GM12878 (cell line): ENCODE results near the gene LIN54. TPM values are rescaled to one million over a fixed set of nuclear protein-coding genes. Genes with fewer than 3 reads are reported as not detected.

ENCODE experiments used
- ATAC-seq: fragments of 200-7000 bp; cut with Tn5 transposase; 3 replicates; pipeline ENCODE4 v1.9.1; 2020; ENCODE audit warnings: mild to moderate bottlenecking, moderate library complexity
- BruUV-seq: library from RNA; stranded (reverse); fragments of 400-500 nt; replicated peaks from 2 replicates; lab custom pipeline; 2021; lab: Mats Ljungman, UMichigan
- CTCF ChIA-PET: fragments of 300-600 bp; sonication (Branson Sonifier 250); formaldehyde crosslinking; extraction: SDS; loops from one replicate; lab custom pipeline; 2021; ENCODE audit warnings: inconsistent platforms; lab: Yijun Ruan, JAX
- POLR2A ChIA-PET: fragments of 350-600 bp; formaldehyde crosslinking; extraction: SDS; loops from one replicate; lab custom pipeline; 2021; ENCODE audit warnings: inconsistent platforms; lab: Charles Lee
- RAD21 ChIA-PET: fragments of 300-600 bp; sonication (Branson Sonifier 250); formaldehyde crosslinking; loops from one replicate; lab custom pipeline; 2023; ENCODE audit warnings: antibody characterized with exemption; ENCODE audit not compliant: unreplicated experiment; lab: Charles Lee
- SMC1A ChIA-PET: fragments of 300-600 bp; sonication (Branson Sonifier 250); formaldehyde crosslinking; loops from one replicate; lab custom pipeline; 2023; ENCODE audit not compliant: unreplicated experiment, uncharacterized antibody; lab: Charles Lee
- DNase-seq: peaks from one replicate; pipeline ENCODE4 v3.0.0-alpha.2; 2011; ENCODE audit warnings: low read depth, low spot score
- FAIRE-seq: peaks from 3 replicates; lab custom pipeline; 2011; peaks lifted over from hg19 to GRCh38; lab: Jason Lieb, UNC
- H2AFZ ChIP-seq: 2 replicates; pipeline ENCODE4 v1.6.0; 2011; ENCODE audit warnings: low read depth, low read length, control low read depth; ENCODE audit not compliant: control insufficient read depth
- H3K27ac ChIP-seq: 2 replicates; pipeline ENCODE4 v1.5.1; 2011; ENCODE audit warnings: control low read depth; ENCODE audit not compliant: control insufficient read depth, insufficient read depth
- H3K27me3 ChIP-seq, 2 experiments: replicated peaks in 1 of 2; 2 replicates each; pipeline versions ENCODE4 v1.6.0 to v1.6.1; 2011; ENCODE audit warnings: low read length in 1 of 2; ENCODE audit not compliant: control insufficient read depth in 2 of 2, insufficient read depth in 2 of 2
- H3K36me3 ChIP-seq, 2 experiments: 2 replicates each; pipeline ENCODE4 v1.5.1; 2011; ENCODE audit warnings: low read length in 1 of 2; ENCODE audit not compliant: control insufficient read depth in 2 of 2, insufficient read depth in 2 of 2
- H3K4me1 ChIP-seq: 2 replicates; pipeline ENCODE4 v1.6.1; 2011; ENCODE audit warnings: mild to moderate bottlenecking, low read length, moderate library complexity, mixed read lengths; ENCODE audit not compliant: control insufficient read depth, insufficient read depth
- H3K4me2 ChIP-seq: 2 replicates; pipeline ENCODE4 v1.6.0; 2011; ENCODE audit warnings: control low read depth; ENCODE audit not compliant: control insufficient read depth, insufficient read depth
- H3K4me3 ChIP-seq: fragments of 200-600 bp; sonication (generic); 2 replicates; pipeline ENCODE4 v1.5.1; 2016
- H3K79me2 ChIP-seq: 2 replicates; pipeline ENCODE4 v1.6.0; 2011; ENCODE audit warnings: low read length; ENCODE audit not compliant: control insufficient read depth, insufficient read depth
- H3K9ac ChIP-seq: 2 replicates; pipeline ENCODE4 v1.8.0; 2011; ENCODE audit warnings: low read length, control low read depth, mixed read lengths; ENCODE audit not compliant: control insufficient read depth, insufficient read depth
- H3K9me3 ChIP-seq: replicated peaks from 3 replicates; pipeline ENCODE4 v1.5.1; 2011; ENCODE audit warnings: mild to moderate bottlenecking, low read length; ENCODE audit not compliant: control insufficient read depth, insufficient read depth
- H4K20me1 ChIP-seq: 2 replicates; pipeline ENCODE4 v1.6.0; 2011; ENCODE audit not compliant: control insufficient read depth, insufficient read depth
- ETV6 ChIP-seq, 2 experiments: fragments of 450-650 bp in 1 of 2; IDR thresholded peaks in 1 of 2; conservative IDR thresholded peaks in 1 of 2; 2 replicates each; pipeline ENCODE4 v1.6.1; 2014; ENCODE audit warnings: antibody characterized with exemption in 1 of 2, borderline replicate concordance in 1 of 2, low read depth in 1 of 2, mild to moderate bottlenecking in 1 of 2, moderate library complexity in 1 of 2
- NFYB ChIP-seq: IDR thresholded peaks from 2 replicates; pipeline ENCODE4 v1.6.1; 2011; ENCODE audit warnings: low read depth, mild to moderate bottlenecking, low read length, improper control_type of control experiment, moderate library complexity; ENCODE audit not compliant: insufficient read depth
- ZBTB11 ChIP-seq: fragments of 450-650 bp; formaldehyde crosslinking; IDR thresholded peaks from 2 replicates; pipeline ENCODE4 v1.5.0; 2022; ENCODE audit warnings: mild to moderate bottlenecking, missing genetic modification characterization
- ZNF384 ChIP-seq: IDR thresholded peaks from 2 replicates; pipeline ENCODE4 v1.6.1; 2012; ENCODE audit warnings: low read depth, mild to moderate bottlenecking, low read length, improper control_type of control experiment, borderline replicate concordance
- WGBS: methylation state at CpG from one replicate; pipeline ENCODE4 v1.1.6; 2016; ENCODE audit warnings: low lambda C conversion rate; ENCODE audit not compliant: insufficient replicate concordance, insufficient coverage; ENCODE audit errors: missing lambda C conversion rate; 5-methylcytosine and 5-hydroxymethylcytosine counted together
- in situ Hi-C: fragments of 300-500 bp; cut with MboI; formaldehyde crosslinking; loops from 9 replicates; pipeline ENCODE4 v1.14.3; 2018; ENCODE audit warnings: mixed read lengths
- intact Hi-C: fragments of 100-400 bp; cut with micrococcal nuclease; formaldehyde crosslinking; loops from one replicate; pipeline ENCODE4 v1.14.2; 2022; ENCODE audit not compliant: unreplicated experiment
- polyA plus RNA-seq, 11 experiments: library from polyadenylated mRNA; depleted of rRNA in 4 of 11; unstranded in 6 of 11; stranded (reverse) in 5 of 11; fragments of >200 nt; fragmentation: Nextera tagmentation in 4 of 11; fragmentation: Illumina TruSeq in 1 of 11; extraction: Ambion mirVana in 4 of 11; extraction: Trizol in 1 of 11; gene quantifications; 1 replicate in 1 of 11; 2 replicates in 10 of 11; pipeline versions ENCODE4 v1.2.1 to v1.2.3, GENCODE V29; 2011 to 2016; ENCODE audit warnings: inconsistent platforms in 2 of 11, missing spikeins in 2 of 11, low read depth in 1 of 11
- total RNA-seq, 4 experiments: library from RNA; depleted of rRNA in 3 of 4; stranded (reverse); fragments of >200 nt in 3 of 4; fragmentation: Illumina TruSeq in 1 of 4; extraction: Trizol in 1 of 4; gene quantifications; 2 replicates each; pipeline versions ENCODE4 v1.2.1 to v1.2.3, GENCODE V29; 2013 to 2021

The LIN54 gene
- total and polyA plus RNA-seq, 10 of the 15 experiments (the other 5 are each of a cell fraction or from before 2014, with no cell fraction given), result 1.5 to 20.4 (median 12.2) TPM

GRCh38 chr4:82900066-82900410, 110.6 kb downstream of the LIN54 start (continued):
- no peak for TF ChIP-seq ZBTB11

- 0% methylated on average over 4 of the region's 4 CpGs for WGBS
- DNase-seq (no peak), FAIRE-seq (no peak), ATAC-seq (peak; percentile 1; the same call in 2 of the 3 replicates)
- H2AFZ ChIP-seq, result no peak overlapping the region
- H3K9me3 ChIP-seq, result no peaks in the 10 kb centered on the region
- ChIA-PET POLR2A (interaction anchor here (0.6 to 2.6 kb wide), 14 partner anchors 8 to 213 kb away, joined by 3 to 26 read pairs (median 4); partner anchors contain the start of genes COPS4, LIN54 and SEC31A), SMC1A (interaction anchor here (0.8 to 5.0 kb wide), 19 partner anchors 8 to 470 kb away, joined by 3 to 21 read pairs (median 4); partner anchors contain the start of genes COPS4, HNRNPDL and LIN54), CTCF (interaction anchor here (0.8 to 4.2 kb wide), 18 partner anchors 8 to 555 kb away, joined by 3 to 44 read pairs (median 4); partner anchors contain the start of genes COPS4, COQ2 and LIN54), RAD21 (interaction anchor here (0.6 to 2.9 kb wide), 16 partner anchors 10 to 457 kb away, joined by 3 to 38 read pairs (median 5); partner anchors contain the start of genes COPS4, COQ2, LIN54 and SCD5)
- H3K4me3 ChIP-seq, result peak overlapping the region; percentile 86
- intact Hi-C loops, result loop anchor here (1.0 to 5.0 kb wide), 4 partner anchors 8 to 383 kb away; partner anchors contain the start of genes COPS4, COQ2 and SEC31A
- H3K27ac ChIP-seq, result peak overlapping the region; percentile 87
- no TSS peak for BruUV-seq
- peaks cover under 1% of the 10 kb centered on the region; the same call in 1 of the 2 replicates for H3K4me1 ChIP-seq
- peaks cover 56% of the 10 kb centered on the region for H3K79me2 ChIP-seq
- H3K4me2 ChIP-seq, result peak overlapping the region; percentile 75
- peak overlapping the region; percentile 63 for H3K9ac ChIP-seq
- H3K36me3 ChIP-seq, result peaks cover 0 to 8% of the 10 kb centered on the region in 2 experiments; a peak in 2 of 4 replicates
- no peaks in the 10 kb centered on the region for H4K20me1 ChIP-seq
- H3K27me3 ChIP-seq, result no peaks in the 10 kb centered on the region
- in situ Hi-C loops, result no loop called here
- TF ChIP-seq ZNF384 (no peak), NFYB (0 out of 2 replicates have a peak, but pooled peaks have one; percentile 22), ETV6 (conservative IDR thresholded peaks at IDR 0.05 in 1 of 2, IDR thresholded peaks at IDR 0.05 in 1 of 2; ENCODE audit: borderline replicate concordance in 1 of 2, low read depth in 1 of 2) (0 out of 4 replicates have a peak, but pooled peaks of 1 of the 2 experiments have one; percentile 2)
Measured at GRCh38 chr4:82899374-82900065, 111.1 kb downstream of the LIN54 start.
